ENCODE data around the gene CD9.

GRCh38 chr12:6198051-6198450 is 2.1 kb upstream of the CD9 start:
- no peak for TF ChIP-seq POLR2AphosphoS5 (IDR thresholded peaks at IDR 0.05)
- TF ChIP-seq CTCF (IDR thresholded peaks at IDR 0.05), result no peak
- TF ChIP-seq EP300 (IDR thresholded peaks at IDR 0.05), result no peak

Data from esophagus muscularis mucosa (tissue), 4 donors.